Dermis microvascular lymphatic vessel endothelial cell (primary cell): Measurements from ENCODE around the gene ITPR1. TPM values are rescaled to one million over a fixed set of nuclear protein-coding genes. Genes with fewer than 3 reads are reported as not detected.
"Not testable (repeated sequence)": the region's sequence is repeated elsewhere in the genome, so short reads cannot be mapped to it uniquely, and the experiment has no call there.

ENCODE experiments used
- DNase-seq, 2 donors: peaks; one replicate each; pipeline versions ENCODE4 v3.0.0 to v3.0.0-alpha.2; 2010; ENCODE audit warnings: low read depth in 2 of 2
- total RNA-seq: library from RNA; depleted of rRNA; stranded (reverse); fragments of >200 nt; gene quantifications from 2 replicates; pipeline ENCODE4 v1.2.1, GENCODE V29; 2014

The ITPR1 gene
- total RNA-seq, 1 donor from 2014 or later, result 21.6 TPM

- peak in 1 of 2 donors; percentile 3 for DNase-seq
These were observed 77.9 kb downstream of the ITPR1 start for GRCh38 chr3:4570840-4571621.

- DNase-seq, result peak in 1 of 2 donors; percentile 21
These were observed 78.7 kb downstream of the ITPR1 start for GRCh38 chr3:4571690-4572334.

GRCh38 chr3:4573153-4573552 is 80.0 kb downstream of the ITPR1 start:
- DNase-seq, result no peak

GRCh38 chr3:4574426-4574965 is 81.3 kb downstream of the ITPR1 start:
- DNase-seq, result no peak

DNA sequence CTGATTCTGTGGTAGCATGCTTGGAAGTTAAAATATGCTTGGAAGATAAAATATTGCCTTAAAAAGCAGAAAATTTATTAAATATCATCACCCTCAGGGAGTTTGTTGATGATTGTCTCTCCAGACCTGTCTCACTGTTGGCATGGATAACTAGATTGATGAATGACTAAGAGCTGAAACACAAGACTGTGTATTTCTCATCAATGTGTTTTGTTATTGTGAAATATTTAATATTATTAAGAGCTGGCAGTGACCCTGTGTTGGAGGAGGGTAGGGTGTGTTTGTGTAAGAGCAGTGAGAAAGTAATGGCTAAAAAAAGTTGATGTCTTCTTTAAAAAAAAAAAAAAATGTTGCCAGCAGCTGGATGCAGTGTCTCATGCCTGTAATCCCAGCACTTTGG is 82.2 kb downstream of the ITPR1 start:
- no peak for DNase-seq

GRCh38 chr3:4577721-4578120 is 84.6 kb downstream of the ITPR1 start:
- no peak for DNase-seq

DNA sequence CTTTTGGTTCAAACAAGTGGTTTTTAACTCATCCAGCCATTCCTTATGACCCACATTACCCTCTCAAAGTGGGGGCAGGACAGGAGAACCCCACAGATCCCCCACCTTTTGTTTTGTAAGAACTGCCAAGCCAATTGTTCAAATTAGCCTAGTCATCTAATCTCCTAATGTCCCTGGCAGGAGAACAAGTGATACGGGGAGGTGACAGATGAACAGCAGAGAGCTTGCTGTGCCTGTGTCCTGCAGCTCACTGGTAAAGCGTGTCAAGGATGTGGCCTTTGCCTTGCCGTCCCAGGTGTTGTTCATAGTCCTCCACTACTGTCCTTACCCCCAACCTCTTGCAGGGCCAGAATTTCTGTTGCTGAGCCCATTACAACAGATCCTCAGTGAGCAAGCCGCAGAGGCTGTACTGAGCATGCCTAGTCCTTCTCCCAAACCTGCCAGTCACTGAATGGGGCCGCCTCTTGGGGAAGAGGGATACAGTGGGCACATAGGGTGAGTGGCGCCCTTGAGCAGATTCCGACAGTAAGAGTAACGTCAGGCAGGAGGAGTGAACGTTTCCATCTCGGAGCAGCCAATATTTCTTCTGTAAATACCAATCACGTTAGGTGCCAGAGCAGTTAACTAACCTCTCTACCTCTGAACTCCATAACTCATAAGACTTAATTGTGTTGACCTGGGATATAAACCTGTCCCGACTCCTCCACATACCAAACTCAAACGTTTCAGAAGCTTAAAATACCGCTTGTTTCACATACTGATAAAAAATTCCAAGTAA is 87.4 kb downstream of the ITPR1 start:
- DNase-seq, result no peak

- DNase-seq, result no peak
These were observed 87.9 kb downstream of the ITPR1 start for GRCh38 chr3:4581124-4581424.

GRCh38 chr3:4581498-4581897 is 88.3 kb downstream of the ITPR1 start:
- no peak for DNase-seq

GRCh38 chr3:4581920-4582611 is 88.9 kb downstream of the ITPR1 start:
- DNase-seq, result no peak

DNA sequence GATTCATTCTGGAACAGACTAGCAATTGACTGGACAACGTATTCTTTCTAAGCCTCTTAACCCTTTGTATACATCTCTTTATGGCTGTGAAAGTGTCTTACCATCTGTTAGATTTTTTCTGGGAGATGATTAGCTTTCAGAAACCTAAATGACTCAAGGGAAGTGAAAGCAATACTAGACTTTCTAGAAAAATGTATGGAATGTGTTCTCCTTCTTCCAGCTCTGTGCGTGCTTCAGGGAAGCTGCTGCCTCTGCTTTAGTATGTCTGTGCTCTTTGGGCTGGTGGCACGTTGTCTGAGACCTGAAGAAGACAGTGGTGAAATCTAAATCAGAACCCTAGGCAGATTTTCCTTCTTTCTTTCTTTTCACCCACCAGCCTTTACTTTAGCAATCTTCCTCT is 89.5 kb downstream of the ITPR1 start:
- no peak for DNase-seq

DNA sequence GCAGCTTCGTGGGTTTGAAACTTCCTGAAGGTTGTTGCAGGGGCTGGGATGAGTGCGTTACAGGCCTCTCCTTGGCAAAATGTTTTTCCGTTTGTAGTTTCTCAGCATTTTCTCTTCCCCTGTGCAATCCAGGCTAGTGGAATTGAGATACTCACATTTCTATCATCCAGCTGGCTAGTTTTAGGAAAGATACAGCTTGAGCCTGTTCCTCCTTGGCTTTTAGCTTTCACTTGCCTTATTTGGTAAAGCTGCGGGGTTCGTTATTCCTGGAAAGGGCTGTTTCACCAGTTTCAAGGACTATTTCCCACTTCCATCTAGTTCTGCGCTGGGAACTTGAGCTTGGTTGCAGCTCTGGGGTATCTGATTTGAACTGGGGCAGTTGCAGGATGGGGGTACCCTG is 90.3 kb downstream of the ITPR1 start:
- DNase-seq, result no peak

- DNase-seq, result no peak
These were observed 91.5 kb downstream of the ITPR1 start for GRCh38 chr3:4584456-4585249.

DNA sequence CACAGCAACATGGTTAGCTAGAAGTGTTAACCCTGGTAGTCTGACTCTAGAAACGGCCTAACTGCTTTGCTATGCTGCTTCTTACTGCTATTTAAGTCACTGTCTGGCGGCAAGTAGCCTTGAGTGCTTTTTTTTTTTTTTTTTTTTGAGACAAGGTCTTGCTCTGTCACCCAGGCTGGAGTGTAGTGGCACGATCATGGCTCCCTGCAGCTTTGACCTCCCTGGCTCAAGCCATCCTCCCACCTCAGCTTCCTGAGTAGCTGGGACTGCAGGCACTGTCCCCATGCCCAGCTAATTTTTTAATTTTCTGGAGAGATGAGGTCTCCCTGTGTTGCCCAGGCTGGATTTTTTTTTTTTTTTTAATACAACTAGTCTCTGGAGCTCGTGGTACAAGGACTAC is 93.2 kb downstream of the ITPR1 start:
- no peak for DNase-seq

DNA sequence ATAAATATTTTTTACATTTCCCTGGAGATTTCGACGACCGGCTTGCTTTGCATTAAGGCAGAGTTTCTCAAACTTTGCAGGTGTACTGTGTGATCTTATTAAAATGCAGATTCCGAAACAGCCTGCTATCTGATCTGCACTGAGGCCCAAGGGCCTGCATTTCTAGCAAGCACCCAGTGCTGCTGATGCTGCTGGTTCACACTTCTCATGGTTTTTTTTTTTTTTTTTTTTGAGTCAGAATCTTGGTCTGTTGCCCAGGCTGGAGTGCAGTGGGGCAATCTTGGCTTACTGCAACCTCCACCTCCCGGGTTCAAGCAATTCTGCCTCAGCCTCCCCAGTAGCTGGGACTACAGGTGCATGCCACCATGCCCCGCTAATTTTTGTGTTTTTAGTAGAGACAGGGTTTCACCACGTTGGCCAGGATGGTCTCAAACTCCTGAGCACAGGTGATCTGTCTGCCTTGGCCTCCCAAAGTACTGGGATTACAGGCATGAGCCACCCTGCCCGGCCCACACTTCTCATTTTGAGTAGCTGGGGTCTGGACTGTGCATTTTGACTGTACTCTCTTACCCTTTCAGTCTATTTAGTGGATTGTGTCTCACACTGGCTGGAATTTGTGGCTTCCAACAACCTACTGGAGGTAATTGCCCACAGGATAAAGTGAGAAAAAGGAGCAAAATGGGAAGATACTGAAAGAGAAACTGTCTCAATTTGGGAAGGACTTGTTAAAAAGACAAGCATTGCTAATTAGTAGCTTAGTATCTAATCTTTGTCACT is 94.1 kb downstream of the ITPR1 start:
- no peak for DNase-seq

GRCh38 chr3:4587838-4588105 is 94.6 kb downstream of the ITPR1 start:
- no peak for DNase-seq

GRCh38 chr3:4588466-4588865 is 95.3 kb downstream of the ITPR1 start:
- no peak for DNase-seq

GRCh38 chr3:4589475-4590097 is 96.4 kb downstream of the ITPR1 start:
- no peak for DNase-seq

DNA sequence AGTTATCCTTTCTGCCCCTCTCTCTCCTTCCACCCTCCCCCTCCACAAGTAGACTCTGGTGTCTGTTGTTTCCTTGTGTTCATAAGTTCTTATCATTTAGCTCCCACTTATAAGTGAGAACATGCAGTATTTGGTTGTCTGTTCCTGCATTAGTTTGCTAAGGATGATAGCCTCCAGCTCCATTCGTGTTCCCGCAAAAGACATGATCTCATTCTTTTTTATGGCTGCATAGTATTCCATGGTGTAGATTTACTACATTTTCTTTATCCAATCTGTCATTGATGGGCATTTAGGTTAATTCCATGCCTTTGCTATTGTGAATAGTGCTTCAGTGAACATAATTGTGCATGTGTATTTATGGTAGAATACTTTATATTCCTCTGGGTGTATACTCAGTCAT is 97.7 kb downstream of the ITPR1 start:
- not testable (repeated sequence) for DNase-seq

DNA sequence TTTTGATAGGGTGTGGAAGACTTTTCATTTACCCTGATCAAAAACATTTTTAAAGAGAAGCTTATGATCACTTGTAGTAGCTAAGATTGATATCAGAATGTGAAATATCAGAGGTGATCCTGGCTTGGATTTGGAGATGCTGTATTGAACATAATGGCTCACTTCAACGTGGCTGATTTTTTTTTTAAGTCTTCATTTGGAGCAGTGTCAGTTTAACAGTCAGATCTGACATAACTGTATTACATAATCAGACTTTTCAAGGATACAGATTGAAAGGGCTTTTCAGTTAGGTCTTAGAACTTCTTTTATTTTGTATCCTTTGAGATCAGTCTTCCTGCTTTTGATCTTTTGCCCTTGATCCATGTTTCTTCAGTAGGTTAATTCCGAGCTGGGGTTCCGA is 98.5 kb downstream of the ITPR1 start:
- DNase-seq, result no peak
